Posterior vena cava (tissue), 2 donors: ENCODE measurements around the gene CDKN2AIP. TPM values are rescaled to one million over a fixed set of nuclear protein-coding genes. Genes with fewer than 3 reads are reported as not detected.
A peak's percentile ranks its signal among the peaks of the same experiment; 100 is the strongest.
"Not testable (repeated sequence)": the region's sequence is repeated elsewhere in the genome, so short reads cannot be mapped to it uniquely, and the experiment has no call there.

Source experiments
- DNase-seq: peaks from one replicate; pipeline ENCODE4 v3.0.0-alpha.2; 2020; ENCODE audit warnings: low spot score
- intact Hi-C, 2 donors: fragments of 100-400 bp; cut with DNase I; formaldehyde crosslinking; loops; one replicate each; pipeline versions ENCODE4 v1.14.1 to v1.14.2; 2022 to 2023
- total RNA-seq, 2 donors: library from RNA; stranded (reverse); fragmentation: NEBNext Ultra II Directional; extraction: Animal tissue kit (Norgen Biotek cat#: 25700); gene quantifications; one replicate each; pipeline ENCODE4 v1.2.1, GENCODE V29; 2021
- donor health status: DM: yes; HTN: yes; CAD: no.
- donor health status: DM: yes; HTN: yes; CAD: no.

The CDKN2AIP gene
- total RNA-seq, 2 donors from 2014 or later, result 10.8 to 11.0 TPM

DNA sequence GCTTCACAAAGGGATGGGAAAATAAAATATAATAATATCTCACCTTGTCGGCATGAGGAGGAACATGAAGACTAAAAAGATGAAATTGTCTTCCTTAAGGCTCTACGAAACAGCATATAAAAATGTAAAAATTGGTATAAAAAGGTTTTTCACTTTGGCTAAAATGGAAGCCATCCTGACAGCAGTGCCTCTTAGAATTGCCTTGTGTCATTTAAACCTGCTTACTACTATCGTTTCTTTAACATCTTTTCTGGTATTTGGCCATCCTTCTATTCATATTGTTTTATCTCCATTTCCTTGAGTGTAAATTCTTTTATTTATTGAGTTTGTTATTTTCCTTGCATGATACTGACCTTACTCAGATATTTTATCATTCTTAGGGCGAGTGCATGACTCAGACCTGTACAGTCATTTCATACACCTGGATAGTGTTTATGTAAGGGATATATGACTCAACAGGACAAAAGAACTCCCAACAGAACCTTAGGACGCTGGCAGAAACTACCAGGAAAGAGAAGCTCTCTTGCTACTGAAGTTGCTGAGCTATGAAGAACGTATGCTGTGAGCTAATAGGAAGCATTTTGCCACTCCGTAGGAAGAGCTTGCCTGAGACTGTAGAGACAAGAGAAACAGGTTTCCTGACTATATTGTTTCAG is 5.8 kb upstream of the CDKN2AIP start:
- no peak for DNase-seq
- intact Hi-C loops, result no loop called here

DNA sequence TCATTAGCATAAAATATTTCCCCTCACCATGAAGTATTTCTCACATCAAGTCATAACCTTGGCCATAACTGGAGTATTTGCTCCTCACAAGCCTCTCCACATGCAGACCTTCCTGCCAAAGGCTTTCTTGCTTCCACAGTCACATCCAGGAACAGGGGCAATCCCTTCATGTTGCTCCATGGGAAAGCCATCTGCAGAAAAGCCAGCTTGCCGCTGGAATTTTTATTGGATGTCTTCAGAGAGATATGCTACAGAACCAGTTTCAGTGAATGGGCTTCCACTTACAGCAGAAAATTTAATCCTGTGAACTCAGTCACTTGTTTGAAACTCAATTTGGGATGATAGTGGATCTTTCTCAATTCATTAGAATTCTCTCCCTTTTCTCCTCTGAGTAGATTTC is 3.2 kb upstream of the CDKN2AIP start:
- no peak for DNase-seq
- intact Hi-C loops, result loop anchor here in 1 of 2 donors (10.0 kb wide), 1 partner anchor 64 kb away; the partner anchor contains the start of gene ING2

DNA sequence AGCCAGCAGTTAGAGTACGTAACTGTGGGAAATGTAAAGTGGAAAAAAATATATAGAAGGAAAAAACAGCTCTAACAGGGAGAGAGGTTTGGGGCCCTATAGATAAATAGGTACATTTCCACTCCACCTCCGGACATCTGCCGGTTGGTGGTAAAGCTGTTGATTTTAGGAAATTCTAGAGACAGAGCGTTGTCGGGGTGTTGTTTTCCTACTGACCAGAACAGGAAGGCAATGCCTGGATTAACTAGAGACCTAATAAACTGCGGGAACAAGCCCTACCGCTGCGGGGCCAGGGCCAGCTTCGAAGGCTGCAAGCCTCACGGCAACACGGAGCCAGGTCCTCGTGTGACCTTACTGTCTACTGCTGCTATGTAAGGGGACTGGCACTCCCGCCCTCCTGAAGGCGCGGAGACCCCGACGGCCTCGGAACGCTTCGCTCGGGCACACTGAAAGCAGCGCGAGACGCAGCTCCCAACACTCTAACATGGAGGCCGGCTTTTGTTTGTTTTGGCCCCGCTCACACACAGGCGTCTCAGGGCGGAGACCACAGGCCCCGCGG is 702 bp upstream of the CDKN2AIP start:
- intact Hi-C loops, result loop anchor here in 1 of 2 donors (10.0 kb wide), 1 partner anchor 61 kb away; the partner anchor contains the start of gene ING2
- DNase-seq, result no peak

DNA sequence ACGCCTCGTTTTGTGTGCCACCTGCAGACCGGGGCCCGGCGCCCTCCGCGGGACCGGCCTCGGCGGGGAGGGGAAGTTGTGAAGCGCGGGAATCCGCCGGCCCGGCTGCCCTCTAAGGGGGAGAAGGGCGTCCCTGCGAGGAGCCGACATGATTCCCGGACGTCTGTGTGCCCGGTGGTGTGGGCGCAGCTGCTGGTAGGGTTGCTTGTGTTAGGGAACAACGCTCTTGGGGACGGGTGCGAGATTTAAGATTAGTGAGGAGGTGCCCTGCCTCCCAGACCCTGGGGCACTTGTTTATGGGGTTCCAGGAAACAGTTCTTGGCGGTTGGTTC is 627 bp downstream of the CDKN2AIP start:
- DNase-seq, result peak; percentile 89
- intact Hi-C loops, result loop anchor here in 1 of 2 donors (10.0 kb wide), 1 partner anchor 60 kb away; the partner anchor contains the start of gene ING2

DNA sequence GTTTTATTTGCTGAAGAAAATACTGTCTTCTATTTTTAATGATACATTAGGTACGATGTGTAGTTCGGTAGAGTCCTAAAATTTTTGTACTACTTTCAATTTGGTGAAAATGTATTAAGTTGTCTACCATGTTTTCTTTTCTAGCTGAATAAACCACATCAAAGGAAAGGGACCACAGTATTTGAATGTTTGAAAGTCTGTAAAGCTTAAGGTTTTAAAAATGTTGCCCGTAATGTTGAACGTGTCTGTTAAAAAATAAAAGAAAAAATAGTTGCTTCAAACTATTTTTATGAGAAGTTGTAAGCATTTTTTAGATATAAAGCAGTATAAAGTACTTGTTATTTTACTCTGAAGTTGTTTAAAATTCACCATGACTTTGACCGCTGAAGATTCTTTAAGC is 3.2 kb downstream of the CDKN2AIP start:
- intact Hi-C loops, result loop anchor here in 1 of 2 donors (10.0 kb wide), 1 partner anchor 57 kb away; the partner anchor contains the start of gene ING2
- DNase-seq, result no peak

DNA sequence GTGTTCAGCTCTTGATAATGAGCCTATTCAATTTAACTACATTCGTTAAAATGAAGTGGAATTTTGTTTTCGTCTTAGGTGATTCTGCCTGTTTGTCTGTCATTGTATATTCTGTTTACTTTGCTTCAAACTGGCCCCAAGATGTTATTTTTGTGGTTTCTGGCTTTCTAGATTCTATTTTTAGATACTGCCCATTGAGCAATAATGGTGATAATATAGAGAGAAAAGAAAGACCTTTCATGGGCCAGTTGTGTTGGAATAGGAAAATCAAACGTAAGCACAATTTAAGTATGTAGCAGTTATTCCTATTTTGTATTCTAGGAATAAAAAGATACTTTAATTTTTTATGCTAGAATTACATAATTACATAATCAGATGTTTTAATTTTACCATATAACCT is 4.0 kb downstream of the CDKN2AIP start:
- DNase-seq, result no peak
- intact Hi-C loops, result loop anchor here in 1 of 2 donors (10.0 kb wide), 1 partner anchor 56 kb away; the partner anchor contains the start of gene ING2

DNA sequence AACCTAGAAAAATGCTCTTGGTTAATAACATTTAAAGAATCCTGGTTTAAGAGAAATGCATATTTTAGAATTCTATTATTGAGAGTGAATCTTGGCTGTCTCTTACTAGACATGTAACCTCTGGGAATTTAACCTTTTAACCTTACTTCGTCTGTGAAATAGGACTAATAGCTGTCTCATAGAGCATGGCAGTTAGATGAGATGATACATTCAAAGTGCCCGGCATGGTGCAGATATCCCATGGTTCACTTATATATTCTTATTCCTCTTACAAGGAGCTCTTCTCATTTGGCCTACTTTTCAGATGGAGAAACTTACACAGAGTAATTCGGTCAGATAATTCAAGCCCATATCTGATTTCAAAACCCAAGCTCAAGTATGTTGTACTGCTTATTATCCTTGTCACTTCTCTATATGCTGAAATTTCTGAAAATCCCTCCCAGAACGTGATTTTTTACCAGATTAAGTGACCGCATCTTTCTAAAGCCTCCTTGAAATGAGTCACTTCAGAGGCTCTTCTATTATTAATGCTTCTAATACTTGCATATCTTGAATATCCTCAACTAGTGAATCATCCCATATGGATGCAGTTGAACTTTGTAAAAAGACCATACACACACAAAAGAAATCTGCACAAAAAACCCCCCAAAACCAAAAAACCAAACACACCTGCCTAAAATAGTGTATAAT is 4.9 kb downstream of the CDKN2AIP start:
- DNase-seq, result no peak
- intact Hi-C loops, result loop anchor here in 1 of 2 donors (10.0 kb wide), 1 partner anchor 55 kb away; the partner anchor contains the start of gene ING2

DNA sequence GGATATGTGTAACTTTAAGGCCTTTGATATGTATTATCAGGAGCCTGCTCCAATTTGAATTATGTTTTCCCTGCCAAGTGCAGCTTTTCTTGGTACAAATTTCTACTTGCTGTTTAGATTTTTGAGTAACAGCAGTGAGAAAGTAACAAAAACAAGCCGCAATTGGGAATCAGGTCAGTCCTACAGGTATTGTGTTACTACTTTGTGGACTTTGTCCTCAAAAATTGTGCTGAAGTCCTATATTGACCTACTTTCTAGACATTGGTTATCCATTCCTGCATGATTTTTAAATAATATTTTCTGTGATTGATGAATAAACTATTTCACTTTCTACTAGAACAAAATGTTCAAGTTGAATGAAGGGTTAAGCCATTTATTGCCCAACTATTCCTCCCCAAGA is 5.7 kb downstream of the CDKN2AIP start:
- no peak for DNase-seq
- intact Hi-C loops, result no loop called here

DNA sequence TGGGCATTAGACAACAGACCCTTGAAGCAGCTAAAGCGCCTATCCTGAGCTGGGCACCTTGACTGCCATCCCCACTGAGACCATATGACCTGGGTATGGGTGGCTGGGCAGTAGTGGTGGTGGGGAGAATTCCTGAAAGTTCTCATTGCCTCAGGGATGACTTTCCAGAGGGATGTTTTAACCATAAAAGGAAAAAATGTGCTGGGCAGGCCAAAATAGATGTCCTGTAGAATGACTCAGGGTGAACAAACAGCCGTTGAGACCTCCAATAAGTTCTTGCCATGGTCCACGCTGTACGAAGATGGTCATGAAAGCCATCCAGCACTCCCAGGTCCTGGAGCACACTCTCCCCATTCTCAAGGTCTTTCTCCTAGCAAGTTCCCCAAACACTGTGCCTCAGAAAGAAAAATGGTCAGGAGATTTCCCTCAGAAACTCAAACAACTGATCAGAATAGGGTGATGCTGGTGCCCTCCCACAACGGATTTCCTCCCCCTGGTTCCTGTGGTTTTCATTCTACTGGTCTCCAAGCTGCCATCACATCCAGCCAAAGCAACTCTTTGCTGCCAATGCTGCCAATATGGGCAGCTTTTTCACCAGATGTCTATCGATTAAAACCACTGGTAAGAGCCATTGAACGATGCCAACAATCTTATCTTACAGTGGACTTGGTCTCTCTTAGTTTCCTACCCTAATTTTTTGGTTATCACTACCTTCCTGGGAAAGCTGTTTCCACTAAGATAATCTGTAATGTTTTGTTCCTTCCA is 11.2 kb downstream of the CDKN2AIP start:
- intact Hi-C loops, result no loop called here
- DNase-seq, result no peak

DNA sequence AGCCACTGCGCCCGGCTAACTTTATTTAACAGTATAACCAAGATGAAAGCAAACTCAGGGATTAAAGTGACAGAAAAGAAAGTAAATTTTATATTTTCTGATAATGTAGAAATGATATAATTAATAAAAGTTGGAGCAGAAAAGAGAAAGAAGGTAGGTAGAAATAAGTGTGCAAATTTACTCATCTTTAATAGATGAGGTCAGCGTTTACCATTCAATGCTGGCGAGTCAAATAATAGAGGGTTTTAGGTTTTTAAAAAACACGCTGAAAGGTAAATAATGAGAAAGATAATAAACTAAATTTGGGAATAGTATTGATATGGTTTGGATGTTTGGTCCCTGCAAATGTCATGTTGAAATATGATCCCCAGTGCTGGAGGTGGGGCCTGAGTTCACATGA is 13.6 kb downstream of the CDKN2AIP start:
- intact Hi-C loops, result no loop called here
- no peak for DNase-seq

DNA sequence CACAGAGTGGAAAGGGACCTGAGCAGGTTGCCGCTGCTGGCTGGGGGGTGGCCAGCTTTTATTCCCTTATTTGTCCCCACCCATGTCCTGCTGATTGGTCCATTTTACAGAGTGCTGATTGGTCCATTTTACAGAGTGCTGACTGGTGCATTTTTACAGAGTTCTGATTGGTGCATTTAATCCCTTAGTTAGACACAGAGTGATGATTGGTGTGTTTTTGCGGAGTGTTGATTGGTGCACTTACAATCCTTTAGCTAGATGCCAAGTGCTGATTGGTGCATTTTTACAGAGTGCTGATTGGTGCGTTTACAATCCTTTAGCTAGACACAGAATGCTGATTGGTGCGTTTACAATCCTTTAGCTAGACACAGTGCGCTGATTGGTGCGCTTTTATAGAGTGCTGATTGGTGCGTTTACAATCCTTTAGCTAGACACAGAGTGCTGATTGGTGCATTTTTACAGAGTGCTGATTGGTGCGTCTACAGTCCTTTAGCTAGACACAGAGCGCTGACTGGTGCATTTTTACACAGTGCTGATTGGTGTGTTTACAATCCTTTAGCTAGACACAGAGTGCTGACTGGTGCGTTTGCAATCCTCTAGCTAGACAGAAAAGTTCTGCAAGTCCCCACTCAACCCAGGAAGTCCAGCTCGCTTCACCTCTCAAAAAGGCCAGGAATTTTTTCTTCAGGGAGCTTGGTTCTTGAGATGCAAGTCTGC is 19.6 kb downstream of the CDKN2AIP start:
- DNase-seq, intact Hi-C loops: not testable (repeated sequence)

DNA sequence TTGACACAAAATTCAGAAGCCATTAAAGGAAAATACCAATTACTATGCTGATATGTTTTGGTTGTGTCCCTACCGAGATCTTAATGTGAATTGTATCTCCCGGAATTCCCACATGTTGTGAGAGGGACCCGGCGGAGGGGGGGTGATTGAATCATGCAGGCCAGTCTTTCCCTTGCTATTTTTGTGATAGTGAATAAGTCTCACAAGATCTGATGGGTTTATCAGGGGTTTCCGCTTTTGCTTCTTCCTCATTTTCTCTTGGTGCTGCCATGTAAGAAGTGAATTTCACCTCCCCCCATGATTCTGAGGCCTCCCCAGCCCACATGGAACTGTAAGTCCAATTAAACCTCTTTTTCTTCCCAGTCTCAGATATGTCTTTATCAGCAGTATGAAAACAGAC is 21.4 kb downstream of the CDKN2AIP start:
- DNase-seq, intact Hi-C loops: not testable (repeated sequence)

DNA sequence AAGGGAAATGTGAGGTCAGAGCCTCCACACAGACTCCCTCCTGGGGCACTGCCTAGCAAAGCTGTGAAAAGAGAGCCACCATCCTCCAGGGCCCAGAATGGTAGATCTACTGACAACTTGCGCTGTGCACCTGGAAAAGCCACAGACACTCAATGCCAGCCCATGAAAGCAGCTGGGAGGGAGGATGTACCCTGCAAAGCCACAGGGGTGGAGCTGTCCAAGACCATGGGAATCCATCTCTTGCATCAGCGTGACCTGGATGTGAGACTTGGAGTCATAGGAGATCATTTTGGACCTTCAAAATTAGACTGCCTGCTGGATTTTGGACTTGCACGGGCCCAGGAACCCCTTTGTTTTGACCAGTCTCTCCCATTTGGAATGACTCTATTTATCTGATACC is 22.8 kb downstream of the CDKN2AIP start:
- intact Hi-C loops, result no loop called here
- DNase-seq, result no peak

DNA sequence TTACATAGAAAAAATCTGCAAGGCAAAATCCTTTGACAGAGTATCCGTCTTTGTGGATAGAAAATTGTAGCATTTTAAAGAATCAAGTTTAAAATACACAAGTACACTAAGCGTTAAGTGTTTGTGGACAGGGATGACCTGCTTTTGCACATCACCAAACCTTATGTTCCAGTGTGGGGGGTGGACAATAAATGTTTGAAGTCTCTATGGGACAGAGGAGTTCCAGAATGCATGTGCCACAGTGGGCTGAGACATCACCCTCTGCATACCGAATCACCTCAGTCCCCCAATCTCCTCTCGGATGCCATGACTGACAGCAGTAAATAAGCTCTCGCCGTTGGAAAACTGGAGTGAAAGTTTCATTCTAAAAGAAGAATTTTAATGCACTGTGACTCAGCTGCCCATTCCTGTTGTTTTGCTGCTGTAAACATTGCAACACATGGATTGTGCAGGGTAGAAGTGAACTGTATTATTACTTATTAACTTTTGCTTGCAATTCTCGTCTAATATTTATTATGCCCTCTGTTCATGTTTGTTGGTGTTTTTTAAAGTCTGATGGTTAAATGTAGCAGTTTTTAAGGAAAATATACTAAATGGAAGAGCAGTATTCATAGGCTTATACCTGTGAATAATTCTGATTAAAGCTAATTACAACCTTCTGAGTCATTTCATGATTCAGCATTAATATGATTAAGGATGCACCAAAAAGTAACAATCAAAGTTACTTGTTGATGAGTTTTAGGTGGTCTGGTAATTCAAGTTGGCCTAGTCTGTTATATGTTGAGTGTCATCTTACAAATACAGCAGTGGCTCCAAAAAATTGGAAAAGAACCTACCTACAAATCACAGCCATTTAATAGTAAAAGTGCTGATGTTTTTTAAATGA is 24.0 kb downstream of the CDKN2AIP start:
- intact Hi-C loops, result no loop called here
- DNase-seq, result no peak

DNA sequence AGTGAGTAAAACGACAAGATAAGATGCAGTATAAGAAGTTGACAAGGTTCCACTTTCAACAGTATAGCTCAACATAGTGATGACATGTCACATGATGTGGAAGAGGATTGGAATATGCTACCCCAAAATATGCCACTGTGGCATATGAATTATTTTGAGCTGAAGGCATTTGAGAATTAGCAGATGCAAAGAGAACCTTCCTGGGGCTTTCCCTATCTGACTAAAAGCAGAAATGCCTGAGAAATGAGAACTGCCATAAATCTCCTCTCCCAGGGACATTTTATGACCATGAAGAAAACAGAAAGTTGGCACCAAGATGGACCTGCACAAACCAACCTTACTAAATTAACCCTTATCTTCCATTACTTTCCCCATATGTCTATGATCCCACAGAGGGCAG is 24.8 kb downstream of the CDKN2AIP start:
- no peak for DNase-seq
- intact Hi-C loops, result no loop called here

DNA sequence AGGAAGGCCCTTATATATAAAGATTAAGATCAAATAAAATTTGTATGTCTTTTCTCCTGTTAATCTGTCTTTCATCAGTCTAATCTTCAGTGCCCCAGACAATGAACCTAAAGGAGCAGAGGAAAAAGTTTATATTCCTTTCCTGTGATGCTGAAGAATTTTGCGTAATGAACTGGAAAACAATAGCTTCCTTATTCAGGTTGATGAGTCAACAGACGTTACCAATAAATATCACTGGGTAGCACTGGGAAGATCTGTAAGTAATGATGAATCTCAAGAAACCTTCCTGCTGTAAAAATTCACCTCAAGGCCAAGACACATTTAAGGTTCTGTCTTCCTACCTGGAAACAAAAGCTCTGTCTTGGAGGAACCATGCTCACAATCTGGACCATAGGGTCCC is 25.5 kb downstream of the CDKN2AIP start:
- intact Hi-C loops, result loop anchor here (10.0 kb wide), 1 partner anchor 135 kb away; no protein-coding TSS in a partner anchor

DNA sequence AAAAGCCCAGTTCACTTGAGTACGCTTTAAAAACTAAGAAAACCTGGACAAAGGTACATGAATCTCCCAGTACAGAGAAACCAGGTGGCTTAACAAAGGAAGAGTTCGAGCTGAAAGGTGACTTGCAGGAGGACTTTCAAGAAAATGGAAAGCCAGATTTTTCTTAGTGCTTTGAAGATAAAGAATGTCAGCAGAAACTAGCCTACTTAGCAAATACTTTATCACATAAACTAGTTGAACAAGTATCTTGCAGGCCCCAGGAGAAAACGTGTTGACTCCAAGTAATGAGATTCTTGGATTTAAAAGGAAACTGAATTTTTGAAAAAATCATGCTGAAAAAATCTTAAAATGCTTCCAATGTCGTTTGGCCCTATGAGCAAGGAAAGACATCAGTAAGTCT is 26.4 kb downstream of the CDKN2AIP start:
- intact Hi-C loops, result loop anchor here (10.0 kb wide), 1 partner anchor 134 kb away; no protein-coding TSS in a partner anchor
- DNase-seq, result no peak

More for the DNA sequence above, 25.5 kb downstream of the CDKN2AIP start:
- no peak for DNase-seq
